ENCODE data around the gene SLC27A5.
"Not testable (repeated sequence)": the region's sequence is repeated elsewhere in the genome, so short reads cannot be mapped to it uniquely, and the experiment has no call there.

The SLC27A5 gene

DNA sequence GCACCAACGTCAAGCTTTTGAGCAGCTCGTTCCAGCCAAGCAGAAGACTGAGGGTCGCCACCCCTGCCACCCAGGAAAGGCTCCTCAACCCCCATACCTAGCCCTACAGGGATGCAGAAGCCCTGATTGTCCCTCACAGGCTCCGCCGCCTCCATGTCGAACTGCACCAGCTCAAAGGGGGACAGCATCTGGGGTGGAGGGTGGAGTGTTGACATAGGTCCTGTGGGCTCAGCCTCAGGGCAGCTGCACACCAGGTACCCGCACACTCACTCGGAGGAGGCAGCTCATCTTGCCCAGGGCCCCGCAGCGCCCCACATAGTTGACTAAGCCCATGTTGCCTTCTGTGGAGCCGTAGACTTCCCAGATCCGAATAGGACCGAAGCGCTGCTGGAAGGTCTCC, 11.6 kb downstream of the SLC27A5 start:
- TF ChIP-seq, protein P1, sequence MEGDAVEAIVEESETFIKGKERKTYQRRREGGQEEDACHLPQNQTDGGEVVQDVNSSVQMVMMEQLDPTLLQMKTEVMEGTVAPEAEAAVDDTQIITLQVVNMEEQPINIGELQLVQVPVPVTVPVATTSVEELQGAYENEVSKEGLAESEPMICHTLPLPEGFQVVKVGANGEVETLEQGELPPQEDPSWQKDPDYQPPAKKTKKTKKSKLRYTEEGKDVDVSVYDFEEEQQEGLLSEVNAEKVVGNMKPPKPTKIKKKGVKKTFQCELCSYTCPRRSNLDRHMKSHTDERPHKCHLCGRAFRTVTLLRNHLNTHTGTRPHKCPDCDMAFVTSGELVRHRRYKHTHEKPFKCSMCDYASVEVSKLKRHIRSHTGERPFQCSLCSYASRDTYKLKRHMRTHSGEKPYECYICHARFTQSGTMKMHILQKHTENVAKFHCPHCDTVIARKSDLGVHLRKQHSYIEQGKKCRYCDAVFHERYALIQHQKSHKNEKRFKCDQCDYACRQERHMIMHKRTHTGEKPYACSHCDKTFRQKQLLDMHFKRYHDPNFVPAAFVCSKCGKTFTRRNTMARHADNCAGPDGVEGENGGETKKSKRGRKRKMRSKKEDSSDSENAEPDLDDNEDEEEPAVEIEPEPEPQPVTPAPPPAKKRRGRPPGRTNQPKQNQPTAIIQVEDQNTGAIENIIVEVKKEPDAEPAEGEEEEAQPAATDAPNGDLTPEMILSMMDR (IDR thresholded peaks at IDR 0.05; ENCODE audit: low read depth, low read length, missing control alignments), result no peak
- DNase-seq (ENCODE audit: extremely low read depth, low read depth), result no peak
- H3K4me3 ChIP-seq (replicated peaks; ENCODE audit: low read depth, low read length), result peak overlapping the region; percentile 62

DNA sequence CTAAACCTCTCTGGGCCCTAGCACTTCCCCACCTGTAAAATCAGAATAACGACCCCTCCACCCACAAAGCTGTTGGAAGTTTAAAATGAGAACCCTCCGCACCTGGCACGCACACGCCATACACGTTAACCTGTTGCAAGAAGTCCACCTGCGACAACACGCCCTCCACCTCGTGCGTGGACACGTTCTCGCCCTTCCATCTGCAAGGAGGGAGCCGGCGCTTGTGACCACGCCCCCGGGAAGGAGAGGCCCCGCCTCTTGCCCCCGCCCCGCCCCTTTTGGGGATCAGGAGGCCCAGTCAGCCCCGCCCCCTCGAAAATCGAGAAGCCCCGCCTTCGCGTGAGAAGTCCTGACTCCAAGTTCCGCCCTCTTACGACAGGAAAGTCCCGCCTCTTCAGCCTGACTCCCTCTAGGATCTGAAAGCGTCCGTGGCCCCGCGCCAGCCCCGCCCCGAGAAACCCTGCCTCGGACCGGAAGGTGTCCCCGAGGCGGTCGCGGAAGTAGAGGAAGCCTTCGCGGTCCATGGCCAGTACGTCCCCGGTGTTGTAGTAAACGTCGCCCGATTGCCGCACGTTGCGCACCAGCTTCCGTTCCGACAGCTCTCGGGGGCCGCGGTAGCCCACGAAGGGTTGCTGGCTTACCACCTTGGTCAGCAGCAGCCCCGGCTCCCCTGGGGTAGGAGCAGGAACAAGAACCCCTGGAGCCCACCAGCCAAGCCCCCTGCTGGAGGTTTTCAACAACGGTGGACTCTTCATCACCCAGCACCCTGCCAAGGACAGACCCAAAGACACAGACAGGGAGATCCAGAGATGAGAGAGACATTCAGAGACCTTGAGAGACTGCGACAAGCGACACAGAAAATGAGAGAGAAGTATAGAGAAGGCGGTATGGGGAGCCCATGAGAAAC, 12.5 kb downstream of the SLC27A5 start:
- peak overlapping the region; percentile 62 for H3K4me3 ChIP-seq (replicated peaks; ENCODE audit: low read depth, low read length)
- TF ChIP-seq, protein P1 (IDR thresholded peaks at IDR 0.05; ENCODE audit: low read depth, low read length, missing control alignments), result peak; percentile 10
- DNase-seq (ENCODE audit: extremely low read depth, low read depth), result peak; percentile 97

DNA sequence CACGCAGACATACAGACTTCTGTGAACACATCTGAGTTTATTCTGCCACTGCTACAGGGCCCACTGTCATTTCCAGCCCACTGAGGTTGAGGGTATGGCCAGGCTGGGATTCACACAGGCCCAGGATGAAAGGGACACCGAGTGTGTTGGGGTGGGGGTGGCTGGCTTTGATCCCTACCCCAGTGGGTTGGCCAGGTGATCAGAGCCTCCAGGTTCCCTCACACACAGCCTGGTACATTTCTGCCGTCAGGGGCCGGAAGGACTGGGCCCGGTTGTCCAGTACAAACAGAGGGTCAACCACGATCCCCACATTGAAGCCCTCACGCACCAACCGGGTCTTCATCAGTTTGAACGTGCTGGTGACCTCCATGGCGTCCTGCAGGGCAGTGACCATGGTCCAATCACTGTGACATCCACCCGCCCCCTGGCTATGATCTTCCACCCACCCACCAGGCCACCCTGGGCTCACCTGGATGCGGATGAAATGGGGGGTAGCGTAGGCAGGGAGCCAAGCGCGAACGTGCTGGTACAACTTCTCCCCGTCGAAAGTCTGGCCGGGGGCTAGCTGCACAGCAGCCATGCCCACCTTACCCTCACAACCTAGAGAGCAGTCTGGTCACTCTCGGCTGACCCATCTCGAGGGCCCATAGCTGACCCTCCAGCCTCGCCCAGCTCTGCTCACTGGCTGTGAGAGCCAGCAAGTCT, 13.3 kb downstream of the SLC27A5 start:
- no peak for DNase-seq (ENCODE audit: extremely low read depth, low read depth)
- H3K4me3 ChIP-seq (replicated peaks; ENCODE audit: low read depth, low read length), result peak overlapping the region; percentile 62
- TF ChIP-seq, protein P1 (IDR thresholded peaks at IDR 0.05; ENCODE audit: low read depth, low read length, missing control alignments), result no peak

DNA sequence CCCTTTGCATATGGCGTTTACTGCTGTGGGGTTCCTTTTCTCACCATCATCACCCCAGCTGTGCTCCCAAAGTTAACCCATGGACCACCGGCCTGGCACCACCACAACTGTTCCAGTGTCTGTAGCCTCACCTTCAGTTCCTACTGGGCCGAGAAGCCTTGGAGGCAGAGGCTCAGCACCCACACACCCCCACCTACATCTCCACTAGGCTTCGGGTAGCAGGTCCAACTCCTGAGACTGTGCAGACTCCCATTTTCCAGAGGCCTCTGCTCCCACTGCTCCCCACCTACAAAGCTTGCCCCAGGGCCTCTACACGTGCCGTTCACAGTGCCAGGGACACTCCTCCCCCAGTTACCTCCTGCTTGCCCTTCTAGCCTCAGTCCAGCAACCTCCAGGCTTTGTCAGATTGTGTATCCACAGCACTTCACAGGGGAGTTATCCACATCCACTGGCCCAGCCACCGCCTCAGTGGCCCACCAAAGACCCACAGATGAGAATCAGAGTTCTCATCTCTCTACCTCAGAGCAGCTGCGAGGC, 14.1 kb downstream of the SLC27A5 start:
- TF ChIP-seq, protein P1 (IDR thresholded peaks at IDR 0.05; ENCODE audit: low read depth, low read length, missing control alignments), result no peak
- peak overlapping the region; percentile 62 for H3K4me3 ChIP-seq (replicated peaks; ENCODE audit: low read depth, low read length)
- DNase-seq (ENCODE audit: extremely low read depth, low read depth), result no peak

DNA sequence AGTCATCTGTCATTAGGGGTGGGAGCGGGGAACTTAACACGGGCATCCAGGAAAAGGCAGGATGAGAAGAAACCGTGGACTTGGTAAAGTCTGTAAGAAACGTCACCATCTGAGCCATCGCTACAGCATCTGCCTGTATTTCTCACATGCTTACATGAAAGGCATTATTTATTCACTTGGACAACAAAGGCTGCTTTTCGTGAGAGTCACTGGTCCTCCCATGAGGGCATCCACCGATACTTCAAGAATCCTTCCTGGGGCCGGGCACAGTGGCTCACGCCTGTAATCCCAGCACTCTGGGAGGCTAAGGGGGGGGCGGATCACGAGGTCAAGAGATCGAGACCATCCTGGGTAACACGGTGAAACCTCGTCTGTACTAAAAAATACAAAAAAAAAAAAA, 19.5 kb downstream of the SLC27A5 start:
- no peak overlapping the region for H3K4me3 ChIP-seq (replicated peaks; ENCODE audit: low read depth, low read length)
- TF ChIP-seq, protein P1 (IDR thresholded peaks at IDR 0.05; ENCODE audit: low read depth, low read length, missing control alignments), result no peak
- DNase-seq (ENCODE audit: extremely low read depth, low read depth), result no peak

DNA sequence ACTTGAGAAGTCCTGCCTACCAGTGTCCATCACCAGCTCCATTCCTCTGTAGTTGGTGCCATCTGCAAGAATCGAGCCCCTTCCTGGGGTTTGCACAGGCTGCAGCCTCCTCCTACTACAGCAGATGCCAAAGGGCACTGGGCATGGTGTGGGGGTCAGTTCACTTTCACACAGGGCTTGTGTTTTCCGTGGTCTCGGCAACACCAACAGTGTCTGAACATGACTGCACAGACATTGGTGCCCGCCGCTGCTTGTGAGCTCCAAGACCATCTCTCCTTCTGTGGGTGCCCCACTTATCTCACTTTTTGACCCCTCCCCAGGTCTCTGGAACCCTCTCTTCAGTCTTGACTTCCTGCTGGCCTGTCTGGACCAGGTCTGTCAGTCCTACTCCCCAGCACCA, 20.4 kb downstream of the SLC27A5 start:
- DNase-seq (ENCODE audit: extremely low read depth, low read depth), result no peak
- TF ChIP-seq, protein P1 (IDR thresholded peaks at IDR 0.05; ENCODE audit: low read depth, low read length, missing control alignments), result no peak
- no peak overlapping the region for H3K4me3 ChIP-seq (replicated peaks; ENCODE audit: low read depth, low read length)

DNA sequence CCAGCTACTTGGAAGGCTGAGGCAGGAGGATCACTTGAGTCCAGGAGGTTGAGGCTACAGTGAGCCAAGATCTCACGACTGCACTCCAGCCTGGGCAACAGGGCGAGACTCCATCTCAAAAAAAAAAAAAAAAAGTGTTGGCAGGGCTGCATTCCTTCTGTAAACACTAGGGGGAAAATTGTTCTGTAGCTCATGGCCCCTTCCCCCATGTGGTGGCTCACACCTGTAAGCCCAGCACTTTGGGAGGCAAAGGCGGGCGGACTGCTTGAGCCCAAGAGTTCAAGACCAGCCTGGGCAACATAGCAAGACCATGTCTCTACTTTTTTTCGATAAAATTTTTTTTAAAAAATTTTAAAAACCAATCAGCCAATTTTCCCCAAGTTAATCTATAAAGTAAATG, 27.4 kb downstream of the SLC27A5 start:
- not testable (repeated sequence) for DNase-seq (ENCODE audit: extremely low read depth, low read depth)

More for the DNA sequence above, 27.4 kb downstream of the SLC27A5 start:
- not testable (repeated sequence) for H3K4me3 ChIP-seq (replicated peaks; ENCODE audit: low read depth, low read length)

All from HFF-Myc (cell line).